ENCODE measurements around the gene KLK1.

Gene KLK1

DNA sequence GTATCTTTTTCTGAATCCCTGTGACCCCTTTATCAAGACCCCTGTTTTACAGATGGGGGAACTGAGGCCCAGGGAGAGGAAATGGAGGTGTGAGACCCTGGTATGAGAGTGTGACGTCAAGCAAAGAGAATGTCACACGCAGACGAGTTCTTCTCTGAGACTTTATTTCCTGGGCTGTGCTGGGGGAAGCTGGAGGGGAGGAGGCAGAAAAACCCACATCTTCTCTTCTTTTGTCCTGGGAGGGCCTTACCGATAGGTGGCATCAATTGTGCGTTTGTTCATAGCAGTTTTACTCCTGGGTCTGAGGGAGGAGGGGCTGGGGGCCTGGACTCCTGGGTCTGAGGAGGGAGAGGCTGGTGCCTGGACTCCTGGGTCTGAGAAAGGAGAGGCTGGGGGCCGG is 14.7 kb upstream of the KLK1 start:
- TF ChIP-seq PAX5 (IDR thresholded peaks at IDR 0.05; ENCODE audit: insufficient read depth, low read length, severe bottlenecking) (no peak), POLR2AphosphoS5 (IDR thresholded peaks at IDR 0.05; ENCODE audit: low read depth, low read length) (no peak), TAF1 (IDR thresholded peaks at IDR 0.05; ENCODE audit: low read depth, low read length) (no peak), SPI1 (IDR thresholded peaks at IDR 0.05; ENCODE audit: low read depth, low read length) (no peak), POLR2A (IDR thresholded peaks at IDR 0.05; ENCODE audit: low read depth, low read length) (no peak)
- FAIRE-seq = peak; percentile 75
- DNase-seq (ENCODE audit: insufficient read length, low spot score) = no peak

DNA sequence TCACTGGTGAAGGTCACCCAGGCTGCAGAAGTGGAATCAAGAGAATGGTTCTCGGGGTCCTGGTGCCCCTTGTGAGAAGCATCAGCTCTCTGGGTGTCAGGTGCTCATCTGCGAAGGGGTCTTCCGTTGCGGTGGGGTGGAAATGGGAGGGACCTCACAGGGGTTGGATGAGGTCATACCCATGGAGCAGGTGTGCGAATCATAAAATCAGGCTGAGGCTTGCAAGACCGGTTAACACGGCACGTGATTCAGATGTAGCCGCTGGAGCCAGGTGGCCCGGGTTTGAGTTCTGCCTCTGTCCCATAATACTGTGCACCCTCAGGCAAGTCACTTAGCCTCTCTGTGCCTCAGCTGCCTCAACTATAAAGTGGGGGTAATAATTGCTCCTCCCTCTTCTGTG is 13.7 kb upstream of the KLK1 start:
- TF ChIP-seq POLR2A (IDR thresholded peaks at IDR 0.05; ENCODE audit: low read depth, low read length) (no peak), TAF1 (IDR thresholded peaks at IDR 0.05; ENCODE audit: low read depth, low read length) (no peak), POU2F2 (IDR thresholded peaks at IDR 0.05; ENCODE audit: low read depth, low read length) (no peak), SPI1 (IDR thresholded peaks at IDR 0.05; ENCODE audit: low read depth, low read length) (no peak), PAX5 (IDR thresholded peaks at IDR 0.05; ENCODE audit: insufficient read depth, low read length, severe bottlenecking) (no peak), POLR2AphosphoS5 (IDR thresholded peaks at IDR 0.05; ENCODE audit: low read depth, low read length) (no peak)
- FAIRE-seq (peak; percentile 40), DNase-seq (ENCODE audit: insufficient read length, low spot score) (no peak)

DNA sequence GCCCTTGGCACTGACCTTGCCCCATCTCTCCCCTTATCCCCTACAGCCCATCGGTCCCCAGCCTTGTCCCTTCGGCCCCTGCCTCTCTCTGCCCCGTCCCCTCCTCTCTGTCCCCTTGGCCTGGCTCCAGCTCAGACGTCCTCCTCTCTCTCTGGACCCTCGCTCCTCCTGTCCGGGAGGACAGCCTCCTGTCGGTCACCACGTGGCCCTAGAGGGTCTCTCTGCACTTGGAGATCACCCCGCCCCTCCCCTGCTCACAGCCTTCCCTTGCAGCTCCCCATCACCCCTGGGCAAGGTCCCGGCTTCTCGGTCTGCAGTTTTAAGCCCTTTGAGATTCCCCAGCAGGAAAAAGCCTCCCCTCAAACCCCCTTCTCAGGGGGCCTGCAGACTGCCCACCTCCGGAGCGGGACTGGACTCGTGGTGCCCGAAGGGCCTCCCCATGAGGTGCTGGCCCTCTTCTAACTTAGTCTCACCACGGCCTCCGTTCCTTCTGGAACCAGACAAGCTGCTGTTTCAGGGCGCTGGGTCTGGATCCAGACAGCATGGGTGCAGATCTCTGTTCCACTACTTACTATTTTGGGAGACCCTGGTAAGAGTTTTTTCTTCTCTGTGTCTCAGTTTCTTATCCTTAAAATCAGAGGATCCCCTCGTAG is 13.1 kb upstream of the KLK1 start:
- no peak for DNase-seq (ENCODE audit: insufficient read length, low spot score)
- FAIRE-seq = no peak
- no peak for TF ChIP-seq SPI1 (IDR thresholded peaks at IDR 0.05; ENCODE audit: low read depth, low read length)
- no peak for TF ChIP-seq PAX5 (IDR thresholded peaks at IDR 0.05; ENCODE audit: insufficient read depth, low read length, severe bottlenecking)
- no peak for TF ChIP-seq POLR2AphosphoS5 (IDR thresholded peaks at IDR 0.05; ENCODE audit: low read depth, low read length)
- no peak for TF ChIP-seq POU2F2 (IDR thresholded peaks at IDR 0.05; ENCODE audit: low read depth, low read length)
- no peak for TF ChIP-seq TAF1 (IDR thresholded peaks at IDR 0.05; ENCODE audit: low read depth, low read length)
- TF ChIP-seq POLR2A (IDR thresholded peaks at IDR 0.05; ENCODE audit: low read depth, low read length) = no peak

- FAIRE-seq (peak; percentile 97), DNase-seq (ENCODE audit: insufficient read length, low spot score) (peak; percentile 88)
- TF ChIP-seq POLR2A (IDR thresholded peaks at IDR 0.05; ENCODE audit: low read depth, low read length) (peak; percentile 64), PAX5 (IDR thresholded peaks at IDR 0.05; ENCODE audit: insufficient read depth, low read length, severe bottlenecking) (no peak), SPI1 (IDR thresholded peaks at IDR 0.05; ENCODE audit: low read depth, low read length) (no peak), POLR2AphosphoS5 (IDR thresholded peaks at IDR 0.05; ENCODE audit: low read depth, low read length) (0 out of 2 replicates have a peak, but pooled peaks have one; percentile 47)
These were observed 12.4 kb upstream of the KLK1 start for GRCh38 chr19:50835785-50836542.

DNA sequence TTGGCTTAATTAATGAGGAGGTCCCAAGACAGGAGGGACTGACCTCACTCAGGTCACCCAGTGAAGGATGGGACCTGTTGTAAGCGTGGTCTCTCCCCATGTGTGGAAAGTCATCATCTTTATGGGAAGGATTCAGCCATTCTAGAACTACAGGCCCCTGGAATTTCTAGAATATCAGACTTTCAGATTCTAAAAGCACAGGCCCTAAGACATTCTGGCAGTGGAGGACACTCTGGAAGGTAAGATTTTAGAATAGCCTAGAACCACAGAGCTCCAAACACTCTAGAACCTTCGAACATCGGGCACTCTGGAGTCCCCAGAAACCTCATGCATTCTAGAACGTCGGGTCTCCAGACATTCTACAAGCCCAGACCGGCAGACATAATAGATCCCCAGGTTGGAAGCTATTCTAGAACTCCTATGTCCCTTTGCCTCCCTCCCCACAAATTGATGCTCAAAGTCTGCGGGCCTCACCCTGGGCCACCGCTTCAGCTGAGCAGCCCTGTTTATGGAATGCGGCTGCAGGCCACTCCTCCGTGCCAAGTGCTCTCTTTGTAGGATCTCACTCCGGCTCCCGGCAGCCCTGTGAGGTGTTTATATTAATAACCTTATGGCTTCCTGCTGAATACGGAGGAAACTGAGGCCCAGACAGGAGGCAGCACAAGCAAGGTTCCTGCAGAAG is 11.7 kb upstream of the KLK1 start:
- no peak for DNase-seq (ENCODE audit: insufficient read length, low spot score)

GRCh38 chr19:50833802-50834167 is 10.2 kb upstream of the KLK1 start:
- DNase-seq (ENCODE audit: insufficient read length, low spot score) (no peak), FAIRE-seq (no peak)
- no peak for TF ChIP-seq POLR2AphosphoS5 (IDR thresholded peaks at IDR 0.05; ENCODE audit: low read depth, low read length)
- no peak for TF ChIP-seq POU2F2 (IDR thresholded peaks at IDR 0.05; ENCODE audit: low read depth, low read length)
- no peak for TF ChIP-seq TAF1 (IDR thresholded peaks at IDR 0.05; ENCODE audit: low read depth, low read length)
- TF ChIP-seq POLR2A (IDR thresholded peaks at IDR 0.05; ENCODE audit: low read depth, low read length) = no peak
- TF ChIP-seq SPI1 (IDR thresholded peaks at IDR 0.05; ENCODE audit: low read depth, low read length) = no peak
- no peak for TF ChIP-seq PAX5 (IDR thresholded peaks at IDR 0.05; ENCODE audit: insufficient read depth, low read length, severe bottlenecking)

More for the DNA sequence above, 11.7 kb upstream of the KLK1 start:
- TF ChIP-seq TAF1 (IDR thresholded peaks at IDR 0.05; ENCODE audit: low read depth, low read length) (no peak), POLR2AphosphoS5 (IDR thresholded peaks at IDR 0.05; ENCODE audit: low read depth, low read length) (no peak), POLR2A (IDR thresholded peaks at IDR 0.05; ENCODE audit: low read depth, low read length) (no peak)
- FAIRE-seq = no peak

- no peak for DNase-seq (ENCODE audit: insufficient read length, low spot score)
- no peak for FAIRE-seq
- TF ChIP-seq POU2F2 (IDR thresholded peaks at IDR 0.05; ENCODE audit: low read depth, low read length) = no peak
- no peak for TF ChIP-seq TAF1 (IDR thresholded peaks at IDR 0.05; ENCODE audit: low read depth, low read length)
- no peak for TF ChIP-seq POLR2A (IDR thresholded peaks at IDR 0.05; ENCODE audit: low read depth, low read length)
- TF ChIP-seq SPI1 (IDR thresholded peaks at IDR 0.05; ENCODE audit: low read depth, low read length) = no peak
- TF ChIP-seq POLR2AphosphoS5 (IDR thresholded peaks at IDR 0.05; ENCODE audit: low read depth, low read length) = no peak
- TF ChIP-seq PAX5 (IDR thresholded peaks at IDR 0.05; ENCODE audit: insufficient read depth, low read length, severe bottlenecking) = no peak
These were observed 9.7 kb upstream of the KLK1 start, which contains the start of gene KLK15 for GRCh38 chr19:50833117-50833801. Gene KLK15 (minus strand): TSS chr19:50833574. CDS start chr19:50831492, 2,082 bp downstream.

DNA sequence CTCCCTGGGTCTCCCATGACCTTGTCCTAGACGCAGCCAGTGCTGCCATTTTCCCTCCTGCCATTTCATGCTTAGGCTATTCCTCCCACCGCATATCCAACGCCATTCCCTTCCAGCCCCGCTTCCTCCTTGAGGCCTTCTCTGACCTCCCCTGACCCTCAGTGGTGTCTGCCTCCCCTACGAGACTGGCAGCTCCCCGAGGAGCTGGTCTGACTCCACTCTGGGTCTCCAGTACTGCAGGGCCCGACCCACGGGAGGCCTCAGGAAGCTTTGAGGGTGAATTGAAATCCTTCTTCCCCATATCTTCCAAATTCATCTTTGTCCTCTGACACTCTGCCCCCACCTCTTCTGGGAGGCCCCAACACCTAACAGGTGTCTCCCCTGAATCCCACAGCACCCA is 9.1 kb upstream of the KLK1 start:
- DNase-seq (ENCODE audit: insufficient read length, low spot score) = no peak
- FAIRE-seq = no peak
- TF ChIP-seq PAX5 (IDR thresholded peaks at IDR 0.05; ENCODE audit: insufficient read depth, low read length, severe bottlenecking) (no peak), POLR2A (IDR thresholded peaks at IDR 0.05; ENCODE audit: low read depth, low read length) (no peak), SPI1 (IDR thresholded peaks at IDR 0.05; ENCODE audit: low read depth, low read length) (no peak), POU2F2 (IDR thresholded peaks at IDR 0.05; ENCODE audit: low read depth, low read length) (no peak), TAF1 (IDR thresholded peaks at IDR 0.05; ENCODE audit: low read depth, low read length) (no peak), POLR2AphosphoS5 (IDR thresholded peaks at IDR 0.05; ENCODE audit: low read depth, low read length) (no peak)

DNA sequence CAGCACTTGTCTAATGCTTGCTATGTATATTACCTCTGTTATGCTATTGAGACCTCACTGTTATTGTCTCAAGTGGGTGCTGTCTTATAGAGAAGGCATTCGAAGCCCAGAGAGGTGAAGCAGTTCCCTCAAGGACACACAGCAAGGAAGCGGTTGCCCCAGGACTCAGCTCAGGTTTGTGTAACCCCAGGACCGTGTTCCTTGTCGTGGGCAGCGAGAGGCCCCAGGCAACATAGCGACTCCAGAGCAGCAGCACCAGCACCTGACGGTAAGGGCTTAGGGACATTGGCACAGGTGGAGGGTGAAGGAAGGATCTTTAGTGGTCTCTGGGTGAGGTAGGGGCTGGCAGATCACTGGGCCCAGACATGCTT is 7.4 kb upstream of the KLK1 start:
- TF ChIP-seq TAF1 (IDR thresholded peaks at IDR 0.05; ENCODE audit: low read depth, low read length) (no peak), POLR2AphosphoS5 (IDR thresholded peaks at IDR 0.05; ENCODE audit: low read depth, low read length) (no peak), PAX5 (IDR thresholded peaks at IDR 0.05; ENCODE audit: insufficient read depth, low read length, severe bottlenecking) (no peak), SPI1 (IDR thresholded peaks at IDR 0.05; ENCODE audit: low read depth, low read length) (no peak), POU2F2 (IDR thresholded peaks at IDR 0.05; ENCODE audit: low read depth, low read length) (no peak), POLR2A (IDR thresholded peaks at IDR 0.05; ENCODE audit: low read depth, low read length) (no peak)
- DNase-seq (ENCODE audit: insufficient read length, low spot score) (no peak), FAIRE-seq (no peak)
